Measurements from ENCODE around the gene FBXO41.

FBXO41 gene

DNA sequence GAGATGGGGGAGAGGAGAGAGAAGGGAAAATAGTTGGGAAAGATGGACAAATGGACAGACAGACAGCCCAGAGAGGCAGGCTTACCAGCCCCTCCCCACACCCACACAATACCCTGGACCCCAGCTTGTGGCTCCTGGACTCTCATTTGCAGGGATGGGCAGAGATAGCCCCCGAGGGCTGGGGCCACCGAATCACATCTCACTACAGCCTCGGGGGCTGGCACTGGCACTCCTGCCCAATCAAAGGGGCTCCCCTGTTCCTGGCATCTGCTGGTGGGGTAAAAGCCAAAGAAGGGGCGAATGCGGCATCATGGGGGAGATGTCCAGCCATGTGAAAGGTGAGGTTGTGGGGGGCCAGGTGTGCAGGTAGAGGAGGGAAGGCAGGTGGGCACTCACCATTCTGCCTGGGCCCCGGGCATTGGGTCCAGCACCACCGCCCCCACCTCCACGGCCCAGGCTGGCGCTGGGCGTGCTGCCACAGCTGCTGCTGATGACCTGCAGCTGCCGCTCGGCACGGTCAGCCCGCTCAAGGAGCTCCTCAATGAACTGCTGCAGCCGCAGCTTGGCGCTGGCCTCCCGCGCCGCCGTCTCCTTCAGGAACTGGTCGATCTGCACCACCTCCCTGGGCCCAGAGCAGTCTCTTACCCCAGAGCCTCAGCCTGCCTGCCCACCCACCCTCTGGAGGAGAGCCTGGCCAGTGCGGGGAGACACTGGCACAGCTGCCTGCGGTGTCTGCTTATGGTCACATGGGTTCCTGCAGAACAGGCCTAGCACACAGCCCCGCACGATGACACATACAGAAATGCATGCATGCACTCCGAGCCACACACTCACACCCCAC lies 18.0 kb downstream of the FBXO41 start (continued):
- TF ChIP-seq ZNF8 (CRISPR knock-in tag; IDR thresholded peaks at IDR 0.05) (no peak), SNAI2 (CRISPR knock-in tag; IDR thresholded peaks at IDR 0.05) (no peak), PPARA (CRISPR knock-in tag; IDR thresholded peaks at IDR 0.05; ENCODE audit: borderline replicate concordance) (no peak), ISL1 (CRISPR knock-in tag; IDR thresholded peaks at IDR 0.05) (no peak)
- TF ChIP-seq, protein P1, sequence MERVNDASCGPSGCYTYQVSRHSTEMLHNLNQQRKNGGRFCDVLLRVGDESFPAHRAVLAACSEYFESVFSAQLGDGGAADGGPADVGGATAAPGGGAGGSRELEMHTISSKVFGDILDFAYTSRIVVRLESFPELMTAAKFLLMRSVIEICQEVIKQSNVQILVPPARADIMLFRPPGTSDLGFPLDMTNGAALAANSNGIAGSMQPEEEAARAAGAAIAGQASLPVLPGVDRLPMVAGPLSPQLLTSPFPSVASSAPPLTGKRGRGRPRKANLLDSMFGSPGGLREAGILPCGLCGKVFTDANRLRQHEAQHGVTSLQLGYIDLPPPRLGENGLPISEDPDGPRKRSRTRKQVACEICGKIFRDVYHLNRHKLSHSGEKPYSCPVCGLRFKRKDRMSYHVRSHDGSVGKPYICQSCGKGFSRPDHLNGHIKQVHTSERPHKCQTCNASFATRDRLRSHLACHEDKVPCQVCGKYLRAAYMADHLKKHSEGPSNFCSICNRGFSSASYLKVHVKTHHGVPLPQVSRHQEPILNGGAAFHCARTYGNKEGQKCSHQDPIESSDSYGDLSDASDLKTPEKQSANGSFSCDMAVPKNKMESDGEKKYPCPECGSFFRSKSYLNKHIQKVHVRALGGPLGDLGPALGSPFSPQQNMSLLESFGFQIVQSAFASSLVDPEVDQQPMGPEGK (CRISPR knock-in tag; IDR thresholded peaks at IDR 0.05; ENCODE audit: borderline replicate concordance), result no peak

DNA sequence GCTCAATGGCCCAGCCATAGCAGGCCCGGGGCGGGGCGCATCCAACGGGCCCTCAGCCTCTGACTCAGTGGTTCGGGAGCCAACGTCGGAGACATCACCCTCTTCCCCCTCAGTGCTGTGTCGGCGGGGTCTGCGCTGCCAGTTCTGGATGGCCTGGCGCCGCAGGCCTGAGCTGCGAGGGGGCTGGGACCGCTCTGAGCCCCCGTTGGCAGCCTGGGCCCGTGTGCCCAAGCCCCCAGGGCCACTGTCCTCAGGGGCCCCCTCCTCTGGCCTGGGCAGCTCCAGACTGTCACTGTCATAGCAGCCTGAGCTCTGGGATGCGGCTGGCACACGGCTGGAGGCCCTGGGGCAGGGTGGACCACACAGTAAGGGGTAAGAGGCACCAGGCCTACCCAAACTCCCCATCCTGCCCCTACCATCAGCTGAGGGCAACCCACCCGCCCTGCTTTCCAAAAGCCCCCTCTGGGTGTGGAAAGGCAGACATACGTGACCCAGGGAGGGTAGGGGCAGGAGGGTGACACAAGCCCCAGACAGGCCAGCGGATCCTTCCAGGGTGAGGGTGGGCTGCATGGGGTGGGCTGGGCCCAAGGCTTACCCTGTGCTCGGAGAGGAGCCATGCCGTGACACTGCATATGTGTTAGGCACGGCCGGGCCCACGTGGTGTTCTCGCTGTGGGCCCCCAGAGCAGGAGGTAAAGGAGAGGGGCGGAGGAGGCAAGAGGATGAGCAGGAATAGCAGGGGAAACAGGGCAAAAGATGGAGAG lies 18.8 kb downstream of the FBXO41 start:
- no peak for ATAC-seq
- TF ChIP-seq OSR1 (CRISPR knock-in tag; IDR thresholded peaks at IDR 0.05), result no peak
- TF ChIP-seq, protein P2, sequence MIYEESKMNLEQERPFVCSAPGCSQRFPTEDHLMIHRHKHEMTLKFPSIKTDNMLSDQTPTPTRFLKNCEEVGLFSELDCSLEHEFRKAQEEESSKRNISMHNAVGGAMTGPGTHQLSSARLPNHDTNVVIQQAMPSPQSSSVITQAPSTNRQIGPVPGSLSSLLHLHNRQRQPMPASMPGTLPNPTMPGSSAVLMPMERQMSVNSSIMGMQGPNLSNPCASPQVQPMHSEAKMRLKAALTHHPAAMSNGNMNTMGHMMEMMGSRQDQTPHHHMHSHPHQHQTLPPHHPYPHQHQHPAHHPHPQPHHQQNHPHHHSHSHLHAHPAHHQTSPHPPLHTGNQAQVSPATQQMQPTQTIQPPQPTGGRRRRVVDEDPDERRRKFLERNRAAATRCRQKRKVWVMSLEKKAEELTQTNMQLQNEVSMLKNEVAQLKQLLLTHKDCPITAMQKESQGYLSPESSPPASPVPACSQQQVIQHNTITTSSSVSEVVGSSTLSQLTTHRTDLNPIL (CRISPR knock-in tag; IDR thresholded peaks at IDR 0.05; ENCODE audit: low read depth), result no peak
- TF ChIP-seq ISL1 (CRISPR knock-in tag; IDR thresholded peaks at IDR 0.05), result no peak
- TF ChIP-seq, protein P3, sequence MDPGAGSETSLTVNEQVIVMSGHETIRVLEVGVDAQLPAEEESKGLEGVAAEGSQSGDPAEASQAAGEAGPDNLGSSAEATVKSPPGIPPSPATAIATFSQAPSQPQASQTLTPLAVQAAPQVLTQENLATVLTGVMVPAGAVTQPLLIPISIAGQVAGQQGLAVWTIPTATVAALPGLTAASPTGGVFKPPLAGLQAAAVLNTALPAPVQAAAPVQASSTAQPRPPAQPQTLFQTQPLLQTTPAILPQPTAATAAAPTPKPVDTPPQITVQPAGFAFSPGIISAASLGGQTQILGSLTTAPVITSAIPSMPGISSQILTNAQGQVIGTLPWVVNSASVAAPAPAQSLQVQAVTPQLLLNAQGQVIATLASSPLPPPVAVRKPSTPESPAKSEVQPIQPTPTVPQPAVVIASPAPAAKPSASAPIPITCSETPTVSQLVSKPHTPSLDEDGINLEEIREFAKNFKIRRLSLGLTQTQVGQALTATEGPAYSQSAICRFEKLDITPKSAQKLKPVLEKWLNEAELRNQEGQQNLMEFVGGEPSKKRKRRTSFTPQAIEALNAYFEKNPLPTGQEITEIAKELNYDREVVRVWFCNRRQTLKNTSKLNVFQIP (CRISPR knock-in tag; IDR thresholded peaks at IDR 0.05; ENCODE audit: borderline replicate concordance, low read depth), result no peak
- TF ChIP-seq ZNF70 (CRISPR knock-in tag; IDR thresholded peaks at IDR 0.05), result no peak
- TF ChIP-seq ARNTL (CRISPR knock-in tag; IDR thresholded peaks at IDR 0.05; ENCODE audit: borderline replicate concordance, low read depth), result no peak
- TF ChIP-seq ZNF565 (CRISPR knock-in tag; conservative IDR thresholded peaks at IDR 0.05; ENCODE audit: low read depth), result no peak
- no peak for TF ChIP-seq CSDC2 (CRISPR knock-in tag; IDR thresholded peaks at IDR 0.05)
- TF ChIP-seq, protein P4, sequence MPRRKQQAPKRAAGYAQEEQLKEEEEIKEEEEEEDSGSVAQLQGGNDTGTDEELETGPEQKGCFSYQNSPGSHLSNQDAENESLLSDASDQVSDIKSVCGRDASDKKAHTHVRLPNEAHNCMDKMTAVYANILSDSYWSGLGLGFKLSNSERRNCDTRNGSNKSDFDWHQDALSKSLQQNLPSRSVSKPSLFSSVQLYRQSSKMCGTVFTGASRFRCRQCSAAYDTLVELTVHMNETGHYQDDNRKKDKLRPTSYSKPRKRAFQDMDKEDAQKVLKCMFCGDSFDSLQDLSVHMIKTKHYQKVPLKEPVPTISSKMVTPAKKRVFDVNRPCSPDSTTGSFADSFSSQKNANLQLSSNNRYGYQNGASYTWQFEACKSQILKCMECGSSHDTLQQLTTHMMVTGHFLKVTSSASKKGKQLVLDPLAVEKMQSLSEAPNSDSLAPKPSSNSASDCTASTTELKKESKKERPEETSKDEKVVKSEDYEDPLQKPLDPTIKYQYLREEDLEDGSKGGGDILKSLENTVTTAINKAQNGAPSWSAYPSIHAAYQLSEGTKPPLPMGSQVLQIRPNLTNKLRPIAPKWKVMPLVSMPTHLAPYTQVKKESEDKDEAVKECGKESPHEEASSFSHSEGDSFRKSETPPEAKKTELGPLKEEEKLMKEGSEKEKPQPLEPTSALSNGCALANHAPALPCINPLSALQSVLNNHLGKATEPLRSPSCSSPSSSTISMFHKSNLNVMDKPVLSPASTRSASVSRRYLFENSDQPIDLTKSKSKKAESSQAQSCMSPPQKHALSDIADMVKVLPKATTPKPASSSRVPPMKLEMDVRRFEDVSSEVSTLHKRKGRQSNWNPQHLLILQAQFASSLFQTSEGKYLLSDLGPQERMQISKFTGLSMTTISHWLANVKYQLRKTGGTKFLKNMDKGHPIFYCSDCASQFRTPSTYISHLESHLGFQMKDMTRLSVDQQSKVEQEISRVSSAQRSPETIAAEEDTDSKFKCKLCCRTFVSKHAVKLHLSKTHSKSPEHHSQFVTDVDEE (CRISPR knock-in tag; IDR thresholded peaks at IDR 0.05), result no peak

DNA sequence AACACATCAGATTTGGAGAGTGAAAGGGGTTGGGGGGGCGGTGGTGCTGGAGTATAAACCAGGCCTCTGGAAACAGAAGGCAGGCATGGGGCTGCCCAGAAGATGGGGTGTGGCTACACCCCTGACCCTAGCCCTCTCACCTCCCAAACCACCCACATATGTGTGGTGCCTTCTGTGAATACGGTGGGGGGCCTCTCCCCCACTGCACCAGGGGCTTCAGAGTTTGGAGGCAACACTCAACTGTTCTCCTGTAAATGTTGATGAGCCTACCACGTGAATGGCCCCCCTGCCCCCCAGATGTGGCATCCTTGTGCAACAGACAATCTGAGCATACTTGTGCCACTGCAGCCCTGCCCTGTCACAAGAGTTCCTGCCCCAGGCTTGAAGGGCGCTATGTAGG lies 19.5 kb downstream of the FBXO41 start:
- ATAC-seq, result no peak
- TF ChIP-seq SNAI2 (CRISPR knock-in tag; IDR thresholded peaks at IDR 0.05) (no peak), CSDC2 (CRISPR knock-in tag; IDR thresholded peaks at IDR 0.05) (no peak), ESRRG (CRISPR knock-in tag; IDR thresholded peaks at IDR 0.05) (no peak), ZFP30 (CRISPR knock-in tag; IDR thresholded peaks at IDR 0.05) (no peak), RARB (CRISPR knock-in tag; IDR thresholded peaks at IDR 0.05) (no peak), ZFP3 (CRISPR knock-in tag; IDR thresholded peaks at IDR 0.05) (no peak)

DNA sequence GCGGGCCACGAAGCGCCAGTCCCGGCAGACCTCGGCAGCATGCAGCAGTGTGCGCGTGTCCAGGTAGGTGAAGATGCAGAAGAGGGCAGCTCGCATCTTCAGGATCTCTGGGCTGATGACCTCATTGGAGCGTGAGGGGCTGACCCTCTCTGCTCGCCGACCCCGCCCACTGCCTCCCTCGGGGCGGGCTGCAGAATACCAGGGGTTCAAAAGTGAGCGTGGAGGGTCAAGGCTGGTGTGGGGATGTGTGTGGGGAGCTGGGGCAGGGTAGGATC lies 20.0 kb downstream of the FBXO41 start:
- no peak for ATAC-seq
- TF ChIP-seq ESRRG (CRISPR knock-in tag; IDR thresholded peaks at IDR 0.05), result no peak
- no peak for TF ChIP-seq ZNF565 (CRISPR knock-in tag; conservative IDR thresholded peaks at IDR 0.05; ENCODE audit: low read depth)
- no peak for TF ChIP-seq RARB (CRISPR knock-in tag; IDR thresholded peaks at IDR 0.05)
- TF ChIP-seq, protein P1 (CRISPR knock-in tag; IDR thresholded peaks at IDR 0.05; ENCODE audit: borderline replicate concordance), result no peak
- TF ChIP-seq, protein P4 (CRISPR knock-in tag; IDR thresholded peaks at IDR 0.05), result no peak
- TF ChIP-seq ZFP3 (CRISPR knock-in tag; IDR thresholded peaks at IDR 0.05), result no peak
- TF ChIP-seq ARNTL (CRISPR knock-in tag; IDR thresholded peaks at IDR 0.05; ENCODE audit: borderline replicate concordance, low read depth), result no peak
- TF ChIP-seq OSR1 (CRISPR knock-in tag; IDR thresholded peaks at IDR 0.05), result no peak
